Measurements from ENCODE around the gene PLD6. TPM values are rescaled to one million over a fixed set of nuclear protein-coding genes. Genes with fewer than 3 reads are reported as not detected.

PLD6 gene
- total RNA-seq, 1 experiment from 2014 or later, result 15.5 TPM

- POLR2A ChIA-PET (ENCODE audit: low non-redundant PET), result no interaction called here
- intact Hi-C loops (cut with micrococcal nuclease; ENCODE audit: unreplicated experiment), result no loop called here
- Histone ChIP-seq H3K4me3 (ENCODE audit: low read depth, low read length, poor library complexity, severe bottlenecking) (no peak overlapping the region), H3K4me1 (ENCODE audit: insufficient read depth, low read length, poor library complexity, severe bottlenecking) (no peaks in the 10 kb centered on the region), H3K27ac (ENCODE audit: low read depth, low read length, poor library complexity, severe bottlenecking) (no peak overlapping the region), H3K36me3 (ENCODE audit: insufficient read depth, low read length, poor library complexity, severe bottlenecking) (peaks cover 61% of the 10 kb centered on the region), H3K27me3 (replicated peaks; ENCODE audit: insufficient read depth, low read depth, low read length, poor library complexity) (no peaks in the 10 kb centered on the region), H3K9me3 (ENCODE audit: low read depth, low read length, poor library complexity, severe bottlenecking) (no peaks in the 10 kb centered on the region)
- TF ChIP-seq EZH2 (IDR thresholded peaks at IDR 0.05; ENCODE audit: borderline replicate concordance, low read depth, low read length, poor library complexity, severe bottlenecking), result no peak
- TF ChIP-seq, protein P1, sequence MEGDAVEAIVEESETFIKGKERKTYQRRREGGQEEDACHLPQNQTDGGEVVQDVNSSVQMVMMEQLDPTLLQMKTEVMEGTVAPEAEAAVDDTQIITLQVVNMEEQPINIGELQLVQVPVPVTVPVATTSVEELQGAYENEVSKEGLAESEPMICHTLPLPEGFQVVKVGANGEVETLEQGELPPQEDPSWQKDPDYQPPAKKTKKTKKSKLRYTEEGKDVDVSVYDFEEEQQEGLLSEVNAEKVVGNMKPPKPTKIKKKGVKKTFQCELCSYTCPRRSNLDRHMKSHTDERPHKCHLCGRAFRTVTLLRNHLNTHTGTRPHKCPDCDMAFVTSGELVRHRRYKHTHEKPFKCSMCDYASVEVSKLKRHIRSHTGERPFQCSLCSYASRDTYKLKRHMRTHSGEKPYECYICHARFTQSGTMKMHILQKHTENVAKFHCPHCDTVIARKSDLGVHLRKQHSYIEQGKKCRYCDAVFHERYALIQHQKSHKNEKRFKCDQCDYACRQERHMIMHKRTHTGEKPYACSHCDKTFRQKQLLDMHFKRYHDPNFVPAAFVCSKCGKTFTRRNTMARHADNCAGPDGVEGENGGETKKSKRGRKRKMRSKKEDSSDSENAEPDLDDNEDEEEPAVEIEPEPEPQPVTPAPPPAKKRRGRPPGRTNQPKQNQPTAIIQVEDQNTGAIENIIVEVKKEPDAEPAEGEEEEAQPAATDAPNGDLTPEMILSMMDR (conservative IDR thresholded peaks at IDR 0.05; ENCODE audit: low read depth, low read length), result no peak
- BruUV-seq (replicated peaks), result no TSS peak
- CTCF ChIA-PET, result no interaction called here
- no peak for DNase-seq (ENCODE audit: low spot score)
These were observed 37.7 kb downstream of the PLD6 start for GRCh38 chr17:17168401-17168800.

GRCh38 chr17:17167986-17168385, 38.1 kb downstream of the PLD6 start:
- POLR2A ChIA-PET (ENCODE audit: low non-redundant PET), result no interaction called here
- peaks cover 63% of the 10 kb centered on the region for H3K36me3 ChIP-seq (ENCODE audit: insufficient read depth, low read length, poor library complexity, severe bottlenecking)

DNA sequence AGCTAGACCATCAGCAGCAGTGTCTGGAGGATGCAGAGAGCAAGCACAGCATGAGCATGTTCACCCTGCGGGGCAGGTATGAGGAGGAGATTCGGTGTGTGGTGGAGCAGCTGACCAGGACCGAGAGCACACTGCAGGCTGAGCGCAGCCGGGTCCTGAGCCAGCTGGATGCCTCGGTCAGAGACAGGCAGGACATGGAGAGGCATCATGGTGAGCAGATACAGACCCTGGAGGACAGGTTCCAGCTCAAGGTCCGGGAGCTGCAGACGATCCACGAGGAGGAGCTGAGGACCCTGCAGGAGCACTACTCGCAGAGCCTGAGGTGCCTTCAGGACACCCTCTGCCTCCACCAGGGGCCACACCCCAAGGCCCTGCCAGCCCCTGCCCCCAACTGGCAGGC, 38.8 kb downstream of the PLD6 start:
- no peaks in the 10 kb centered on the region for H3K27me3 ChIP-seq (replicated peaks; ENCODE audit: insufficient read depth, low read depth, low read length, poor library complexity)
- H3K4me3 ChIP-seq (ENCODE audit: low read depth, low read length, poor library complexity, severe bottlenecking), result no peak overlapping the region
- H3K4me1 ChIP-seq (ENCODE audit: insufficient read depth, low read length, poor library complexity, severe bottlenecking), result no peaks in the 10 kb centered on the region
- peaks cover 63% of the 10 kb centered on the region for H3K36me3 ChIP-seq (ENCODE audit: insufficient read depth, low read length, poor library complexity, severe bottlenecking)
- TF ChIP-seq, protein P1 (conservative IDR thresholded peaks at IDR 0.05; ENCODE audit: low read depth, low read length), result no peak
- no peak for TF ChIP-seq EZH2 (IDR thresholded peaks at IDR 0.05; ENCODE audit: borderline replicate concordance, low read depth, low read length, poor library complexity, severe bottlenecking)
- ChIA-PET CTCF (no interaction called here), POLR2A (ENCODE audit: low non-redundant PET) (no interaction called here)
- no peaks in the 10 kb centered on the region for H3K9me3 ChIP-seq (ENCODE audit: low read depth, low read length, poor library complexity, severe bottlenecking)
- intact Hi-C loops (cut with micrococcal nuclease; ENCODE audit: unreplicated experiment), result no loop called here
- BruUV-seq (replicated peaks), result no TSS peak
- DNase-seq (ENCODE audit: low spot score), result no peak
- no peak overlapping the region for H3K27ac ChIP-seq (ENCODE audit: low read depth, low read length, poor library complexity, severe bottlenecking)

More at GRCh38 chr17:17167986-17168385, 38.1 kb downstream of the PLD6 start:
- CTCF ChIA-PET, result no interaction called here
- BruUV-seq (replicated peaks), result no TSS peak
- Histone ChIP-seq H3K4me1 (ENCODE audit: insufficient read depth, low read length, poor library complexity, severe bottlenecking) (no peaks in the 10 kb centered on the region), H3K27ac (ENCODE audit: low read depth, low read length, poor library complexity, severe bottlenecking) (no peak overlapping the region), H3K4me3 (ENCODE audit: low read depth, low read length, poor library complexity, severe bottlenecking) (no peak overlapping the region), H3K27me3 (replicated peaks; ENCODE audit: insufficient read depth, low read depth, low read length, poor library complexity) (no peaks in the 10 kb centered on the region), H3K9me3 (ENCODE audit: low read depth, low read length, poor library complexity, severe bottlenecking) (no peaks in the 10 kb centered on the region)
- intact Hi-C loops (cut with micrococcal nuclease; ENCODE audit: unreplicated experiment), result no loop called here
- DNase-seq (ENCODE audit: low spot score), result no peak
- TF ChIP-seq, protein P1 (conservative IDR thresholded peaks at IDR 0.05; ENCODE audit: low read depth, low read length), result no peak
- no peak for TF ChIP-seq EZH2 (IDR thresholded peaks at IDR 0.05; ENCODE audit: borderline replicate concordance, low read depth, low read length, poor library complexity, severe bottlenecking)
